Measurements from ENCODE around the gene ZMYND8.
"Not testable (repeated sequence)": the region's sequence is repeated elsewhere in the genome, so short reads cannot be mapped to it uniquely, and the experiment has no call there.

The ZMYND8 gene

DNA sequence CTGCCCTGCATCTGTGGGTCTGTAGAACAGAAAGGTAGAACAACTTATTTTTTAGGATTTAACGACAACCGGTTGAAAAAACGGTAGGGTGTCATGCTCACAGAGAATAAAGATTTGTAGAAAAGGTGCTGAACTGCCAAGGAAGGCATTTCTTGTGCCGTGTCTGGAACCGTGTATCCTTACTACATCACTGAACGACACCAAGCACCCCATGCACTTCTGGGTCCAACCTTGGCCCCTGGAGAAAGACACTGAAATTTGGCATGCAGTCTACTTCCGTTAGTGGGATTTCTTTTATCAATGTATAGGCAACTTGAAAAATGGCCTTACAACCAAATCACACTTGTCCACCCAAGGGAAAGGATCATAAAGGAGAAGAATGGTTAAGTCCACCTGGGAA is 145.5 kb downstream of the ZMYND8 start:
- CTCF ChIA-PET, result interaction anchor here (3.6 kb wide), 1 partner anchor 173 kb away, joined by 23 read pairs; no protein-coding TSS in a partner anchor
- POLR2A ChIA-PET, result no interaction called here
- TF ChIP-seq, protein P1, sequence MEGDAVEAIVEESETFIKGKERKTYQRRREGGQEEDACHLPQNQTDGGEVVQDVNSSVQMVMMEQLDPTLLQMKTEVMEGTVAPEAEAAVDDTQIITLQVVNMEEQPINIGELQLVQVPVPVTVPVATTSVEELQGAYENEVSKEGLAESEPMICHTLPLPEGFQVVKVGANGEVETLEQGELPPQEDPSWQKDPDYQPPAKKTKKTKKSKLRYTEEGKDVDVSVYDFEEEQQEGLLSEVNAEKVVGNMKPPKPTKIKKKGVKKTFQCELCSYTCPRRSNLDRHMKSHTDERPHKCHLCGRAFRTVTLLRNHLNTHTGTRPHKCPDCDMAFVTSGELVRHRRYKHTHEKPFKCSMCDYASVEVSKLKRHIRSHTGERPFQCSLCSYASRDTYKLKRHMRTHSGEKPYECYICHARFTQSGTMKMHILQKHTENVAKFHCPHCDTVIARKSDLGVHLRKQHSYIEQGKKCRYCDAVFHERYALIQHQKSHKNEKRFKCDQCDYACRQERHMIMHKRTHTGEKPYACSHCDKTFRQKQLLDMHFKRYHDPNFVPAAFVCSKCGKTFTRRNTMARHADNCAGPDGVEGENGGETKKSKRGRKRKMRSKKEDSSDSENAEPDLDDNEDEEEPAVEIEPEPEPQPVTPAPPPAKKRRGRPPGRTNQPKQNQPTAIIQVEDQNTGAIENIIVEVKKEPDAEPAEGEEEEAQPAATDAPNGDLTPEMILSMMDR (IDR thresholded peaks at IDR 0.05; ENCODE audit: control extremely low read depth, extremely low read depth, low read depth, missing control alignments), result no peak
- DNase-seq (ENCODE audit: extremely low spot score), result no peak

DNA sequence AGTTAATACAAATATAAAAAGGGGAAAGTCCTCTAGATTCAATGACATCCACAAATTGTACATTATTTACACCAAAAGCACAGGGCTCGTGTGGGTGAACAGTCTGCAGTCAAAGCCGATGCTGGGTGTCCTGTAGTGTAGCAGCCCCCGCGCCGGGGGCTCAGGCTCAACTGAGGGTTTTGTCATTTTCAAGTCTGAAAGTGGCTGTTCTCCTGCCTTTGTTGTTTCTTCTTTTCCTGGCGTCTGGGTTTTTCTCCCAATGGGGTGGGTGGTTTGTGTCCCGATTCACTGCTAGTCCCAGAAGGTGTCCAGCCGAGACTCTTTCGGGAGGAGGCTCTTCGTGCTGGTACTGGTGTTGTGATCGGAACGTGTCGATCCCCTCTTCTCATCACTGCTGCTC is 146.0 kb downstream of the ZMYND8 start:
- TF ChIP-seq, protein P1 (IDR thresholded peaks at IDR 0.05; ENCODE audit: control extremely low read depth, extremely low read depth, low read depth, missing control alignments), result no peak
- ChIA-PET CTCF (no interaction called here), POLR2A (no interaction called here)
- no peak for DNase-seq (ENCODE audit: extremely low spot score)

- ChIA-PET POLR2A (no interaction called here), CTCF (no interaction called here)
- TF ChIP-seq, protein P1 (IDR thresholded peaks at IDR 0.05; ENCODE audit: control extremely low read depth, extremely low read depth, low read depth, missing control alignments), result no peak
- no peak for DNase-seq (ENCODE audit: extremely low spot score)
Observed at GRCh38 chr20:47209982-47210381, 146.5 kb downstream of the ZMYND8 start.

DNA sequence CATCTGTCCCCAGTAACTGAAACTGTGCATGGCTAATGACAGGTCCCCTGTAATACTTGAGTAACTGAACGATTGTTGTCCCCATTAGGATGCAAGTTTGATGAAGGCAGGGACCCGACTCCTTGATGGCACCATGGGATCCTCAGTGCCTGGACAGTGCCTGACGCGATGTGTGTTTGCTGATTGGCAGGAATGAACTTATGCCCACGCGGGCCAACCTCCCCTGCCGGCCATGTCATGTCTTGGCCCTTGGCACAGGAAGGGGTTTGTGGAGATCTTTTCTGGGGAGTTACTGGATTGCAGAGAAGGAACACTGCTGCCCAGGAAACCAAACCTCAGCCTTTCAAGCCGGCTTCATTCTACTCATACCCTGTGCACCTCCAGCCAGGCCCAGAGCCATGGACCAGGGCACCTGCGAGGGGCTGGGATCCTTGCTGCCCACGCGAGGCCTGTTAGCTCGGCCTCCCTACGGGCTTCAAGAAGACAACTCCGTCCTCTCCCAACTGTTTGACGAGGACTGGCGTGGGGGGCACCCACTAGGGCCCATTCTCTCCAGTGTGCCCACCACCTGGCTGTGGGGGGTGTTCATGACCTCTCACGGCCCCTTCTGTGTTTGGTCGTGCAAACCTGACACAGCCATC is 147.8 kb downstream of the ZMYND8 start:
- TF ChIP-seq, protein P1 (IDR thresholded peaks at IDR 0.05; ENCODE audit: control extremely low read depth, extremely low read depth, low read depth, missing control alignments), result no peak
- CTCF ChIA-PET, result interaction anchor here (8.6 kb wide), 1 partner anchor 174 kb away, joined by 94 read pairs; no protein-coding TSS in a partner anchor
- DNase-seq (ENCODE audit: extremely low spot score), result no peak
- POLR2A ChIA-PET, result no interaction called here

GRCh38 chr20:47206962-47207641 is 149.4 kb downstream of the ZMYND8 start:
- no peak for DNase-seq (ENCODE audit: extremely low spot score)
- POLR2A ChIA-PET, result no interaction called here
- TF ChIP-seq, protein P1 (IDR thresholded peaks at IDR 0.05; ENCODE audit: control extremely low read depth, extremely low read depth, low read depth, missing control alignments), result no peak
- CTCF ChIA-PET, result interaction anchor here (1.1 to 8.6 kb wide), 5 partner anchors 10 to 175 kb away, joined by 4 to 94 read pairs (median 12); no protein-coding TSS in a partner anchor

DNA sequence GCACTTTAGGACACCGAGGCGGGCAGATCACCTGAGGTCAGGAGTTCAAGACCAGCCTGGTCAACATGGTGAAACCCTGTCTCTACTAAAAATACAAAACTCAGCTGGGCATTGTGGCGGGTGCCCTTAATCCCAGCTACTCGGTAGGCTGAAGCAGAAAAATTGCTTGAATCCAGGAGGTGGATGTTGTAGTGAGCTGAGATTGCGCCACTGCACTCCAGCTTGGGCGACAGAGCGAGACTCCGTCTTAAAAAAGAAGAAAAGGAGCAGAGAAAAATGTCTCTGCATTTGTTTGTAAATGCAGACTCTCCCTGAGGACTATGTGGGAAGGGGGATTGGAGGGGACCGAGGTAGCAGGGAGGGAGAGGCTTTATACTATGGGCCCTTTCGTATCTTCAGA is 149.9 kb downstream of the ZMYND8 start:
- POLR2A ChIA-PET; DNase-seq (ENCODE audit: extremely low spot score): not testable (repeated sequence)
- CTCF ChIA-PET, result interaction anchor here (1.1 to 8.6 kb wide), 9 partner anchors 9 to 176 kb away, joined by 3 to 94 read pairs (median 6); no protein-coding TSS in a partner anchor

- POLR2A ChIA-PET, result no interaction called here
- CTCF ChIA-PET, result interaction anchor here (0.8 to 8.6 kb wide), 14 partner anchors 8 to 177 kb away, joined by 3 to 94 read pairs (median 6); no protein-coding TSS in a partner anchor
- peak; percentile 70 for DNase-seq (ENCODE audit: extremely low spot score)
- TF ChIP-seq, protein P1 (IDR thresholded peaks at IDR 0.05; ENCODE audit: control extremely low read depth, extremely low read depth, low read depth, missing control alignments), result peak; percentile 59
Observed at GRCh38 chr20:47205577-47206123, 150.8 kb downstream of the ZMYND8 start.

GRCh38 chr20:47204850-47205122 is 151.7 kb downstream of the ZMYND8 start:
- CTCF ChIA-PET, result interaction anchor here (1.4 to 8.6 kb wide), 7 partner anchors 7 to 178 kb away, joined by 3 to 94 read pairs (median 12); no protein-coding TSS in a partner anchor
- DNase-seq (ENCODE audit: extremely low spot score); POLR2A ChIA-PET: not testable (repeated sequence)
